Body of pancreas (tissue), 4 donors: Measurements from ENCODE around the gene DLEC1. TPM values are rescaled to one million over a fixed set of nuclear protein-coding genes. Genes with fewer than 3 reads are reported as not detected.

ENCODE experiments used
- ATAC-seq: fragments of 150-250 bp; one replicate; pipeline ENCODE4 v1.9.1; 2016
- DNase-seq, 4 donors: peaks; one replicate each; pipeline ENCODE4 v3.0.0-alpha.2; 2019
- H3K27ac ChIP-seq, 4 donors: fragments of 200-600 bp; sonication (generic); 1 replicate in 3 of 4; 2 replicates in 1 of 4; pipeline versions ENCODE4 v1.5.1 to v1.6.1; 2016 to 2019; ENCODE audit warnings: mild to moderate bottlenecking in 1 of 4, mixed read lengths in 1 of 4, moderate library complexity in 1 of 4
- H3K27me3 ChIP-seq, 2 donors: fragments of 200-600 bp; sonication (generic); one replicate each; pipeline ENCODE4 v1.6.0; 2016; ENCODE audit warnings: mild to moderate bottlenecking in 1 of 2
- H3K36me3 ChIP-seq, 2 donors: fragments of 200-600 bp; sonication (generic); replicated peaks in 1 of 2; 2 replicates each; pipeline ENCODE4 v1.5.1; 2016; ENCODE audit warnings: low read depth in 2 of 2; ENCODE audit not compliant: insufficient read depth in 1 of 2
- H3K4me1 ChIP-seq: fragments of 200-600 bp; sonication (generic); one replicate; pipeline ENCODE4 v1.6.0; 2016
- H3K4me3 ChIP-seq, 2 donors: fragments of 200-600 bp; sonication (generic); 1 replicate in 1 of 2; 2 replicates in 1 of 2; pipeline ENCODE4 v1.5.1; 2016 to 2019
- H3K9me3 ChIP-seq, 3 donors: fragments of 200-600 bp; sonication (generic); 1 replicate in 2 of 3; 2 replicates in 1 of 3; pipeline ENCODE4 v1.5.1; 2016
- POLR2A ChIP-seq, 3 donors: fragments of 450-650 bp; IDR thresholded peaks; one replicate each; pipeline ENCODE4 v1.6.1; 2016; ENCODE audit warnings: antibody characterized with exemption in 3 of 3, mild to moderate bottlenecking in 2 of 3
- WGBS, 2 donors: methylation state at CpG; one replicate each; pipeline ENCODE4 v1.1.5; 2017; 5-methylcytosine and 5-hydroxymethylcytosine counted together
- intact Hi-C: fragments of 100-400 bp; cut with DNase I; formaldehyde crosslinking; loops from one replicate; pipeline ENCODE4 v1.15.1; 2023
- total RNA-seq, 2 donors: library from RNA; depleted of rRNA; stranded (reverse); fragments of >200 nt; gene quantifications; one replicate each; pipeline ENCODE4 v1.1.0, GENCODE V29; 2016
- TF ChIP-seq, protein P1 (sequence below), 7 experiments: fragments of 450-650 bp in 4 of 7; fragments of 200-600 bp in 3 of 7; sonication (generic) in 3 of 7; IDR thresholded peaks; one replicate each; pipeline ENCODE4 v1.5.1; 2016 to 2019; ENCODE audit warnings: antibody characterized with exemption in 7 of 7

The DLEC1 gene
- total RNA-seq, 2 donors from 2014 or later = 0.78 to 1.3 TPM

DNA sequence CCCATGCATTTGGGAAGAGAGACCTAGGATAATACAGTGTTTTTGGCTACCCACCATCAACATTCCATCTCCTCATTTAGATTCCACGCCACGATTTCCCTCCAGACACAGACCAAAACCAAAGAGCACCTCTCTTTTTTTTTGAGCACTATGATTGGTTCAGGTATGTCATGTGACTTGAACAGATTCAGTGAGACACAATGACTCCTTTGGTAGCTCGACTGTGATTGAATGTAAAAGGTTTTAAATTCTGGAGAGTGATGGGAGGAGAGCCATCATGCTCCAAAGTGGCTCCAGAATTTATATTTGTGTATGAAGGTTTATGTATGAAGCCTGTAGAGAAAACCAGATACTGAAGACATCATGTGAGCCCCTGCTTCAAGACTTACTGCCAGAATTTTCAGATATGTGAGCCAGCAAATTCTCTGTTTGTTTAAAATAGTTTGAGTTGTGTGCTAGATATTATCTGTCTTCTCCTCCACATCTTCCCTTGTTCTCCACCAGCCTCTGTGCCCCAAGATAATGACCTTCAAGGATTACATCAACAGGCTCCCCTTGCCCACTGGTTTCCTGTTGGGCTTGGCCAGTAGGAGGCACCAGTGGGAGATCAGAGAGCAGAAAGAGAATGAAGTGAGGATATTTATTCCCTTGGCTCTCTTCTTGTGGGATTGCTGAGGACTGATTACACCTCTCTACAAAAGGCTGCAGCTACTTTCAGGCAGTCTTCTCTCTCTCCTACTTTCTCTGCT is 111.9 kb downstream of the DLEC1 start:
- intact Hi-C loops = no loop called here
- TF ChIP-seq POLR2A (IDR thresholded peaks at IDR 0.05) = no peak
- TF ChIP-seq, protein P1, sequence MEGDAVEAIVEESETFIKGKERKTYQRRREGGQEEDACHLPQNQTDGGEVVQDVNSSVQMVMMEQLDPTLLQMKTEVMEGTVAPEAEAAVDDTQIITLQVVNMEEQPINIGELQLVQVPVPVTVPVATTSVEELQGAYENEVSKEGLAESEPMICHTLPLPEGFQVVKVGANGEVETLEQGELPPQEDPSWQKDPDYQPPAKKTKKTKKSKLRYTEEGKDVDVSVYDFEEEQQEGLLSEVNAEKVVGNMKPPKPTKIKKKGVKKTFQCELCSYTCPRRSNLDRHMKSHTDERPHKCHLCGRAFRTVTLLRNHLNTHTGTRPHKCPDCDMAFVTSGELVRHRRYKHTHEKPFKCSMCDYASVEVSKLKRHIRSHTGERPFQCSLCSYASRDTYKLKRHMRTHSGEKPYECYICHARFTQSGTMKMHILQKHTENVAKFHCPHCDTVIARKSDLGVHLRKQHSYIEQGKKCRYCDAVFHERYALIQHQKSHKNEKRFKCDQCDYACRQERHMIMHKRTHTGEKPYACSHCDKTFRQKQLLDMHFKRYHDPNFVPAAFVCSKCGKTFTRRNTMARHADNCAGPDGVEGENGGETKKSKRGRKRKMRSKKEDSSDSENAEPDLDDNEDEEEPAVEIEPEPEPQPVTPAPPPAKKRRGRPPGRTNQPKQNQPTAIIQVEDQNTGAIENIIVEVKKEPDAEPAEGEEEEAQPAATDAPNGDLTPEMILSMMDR (IDR thresholded peaks at IDR 0.05) = no peak
- ATAC-seq (no peak), DNase-seq (no peak)
- H3K27me3 ChIP-seq = no peaks in the 10 kb centered on the region
- no peak overlapping the region for H3K4me3 ChIP-seq
- WGBS, 2 donors = 76 to 81% methylated on average over 3 of the region's 3 CpGs
- no peak overlapping the region for H3K27ac ChIP-seq
- H3K4me1 ChIP-seq = no peaks in the 10 kb centered on the region
- no peaks in the 10 kb centered on the region for H3K9me3 ChIP-seq
- H3K36me3 ChIP-seq = no peaks in the 10 kb centered on the region

DNA sequence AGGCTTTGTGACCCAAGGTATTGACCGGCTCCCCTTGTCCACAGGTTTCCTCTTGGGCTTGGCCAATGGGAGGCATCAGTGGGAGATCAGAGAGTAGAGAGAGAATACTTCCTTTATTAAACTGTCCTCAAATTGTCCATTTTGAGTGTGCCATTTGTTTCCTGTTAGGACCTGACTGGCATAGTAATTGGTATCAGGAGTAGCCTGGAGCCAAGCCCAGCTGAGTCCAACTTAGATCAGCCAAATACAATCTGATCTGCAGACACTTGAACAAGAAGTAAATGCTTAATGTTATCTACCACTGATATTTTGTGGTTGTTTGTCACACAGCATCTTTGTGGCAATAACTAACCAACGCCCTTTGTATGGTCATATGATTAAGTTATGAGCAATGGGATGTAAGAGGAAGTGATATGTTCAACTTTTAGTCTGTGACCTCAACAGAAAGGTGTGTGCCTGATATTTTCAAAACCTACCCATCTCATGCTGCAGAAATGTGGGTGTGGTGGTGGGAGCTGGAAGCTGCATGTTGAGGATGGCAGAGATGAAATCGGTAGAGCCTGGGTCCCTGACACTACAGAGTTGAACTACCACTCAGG is 112.8 kb downstream of the DLEC1 start:
- WGBS, 2 donors = 73 to 77% methylated on average over 3 of the region's 3 CpGs
- DNase-seq = no peak
- ATAC-seq = no peak
- no peaks in the 10 kb centered on the region for H3K4me1 ChIP-seq
- H3K27ac ChIP-seq = no peak overlapping the region
- no peaks in the 10 kb centered on the region for H3K9me3 ChIP-seq
- H3K36me3 ChIP-seq = no peaks in the 10 kb centered on the region
- no peak overlapping the region for H3K4me3 ChIP-seq
- TF ChIP-seq, protein P1 (IDR thresholded peaks at IDR 0.05) = no peak
- TF ChIP-seq POLR2A (IDR thresholded peaks at IDR 0.05) = no peak
- H3K27me3 ChIP-seq = no peaks in the 10 kb centered on the region
- intact Hi-C loops = no loop called here

DNA sequence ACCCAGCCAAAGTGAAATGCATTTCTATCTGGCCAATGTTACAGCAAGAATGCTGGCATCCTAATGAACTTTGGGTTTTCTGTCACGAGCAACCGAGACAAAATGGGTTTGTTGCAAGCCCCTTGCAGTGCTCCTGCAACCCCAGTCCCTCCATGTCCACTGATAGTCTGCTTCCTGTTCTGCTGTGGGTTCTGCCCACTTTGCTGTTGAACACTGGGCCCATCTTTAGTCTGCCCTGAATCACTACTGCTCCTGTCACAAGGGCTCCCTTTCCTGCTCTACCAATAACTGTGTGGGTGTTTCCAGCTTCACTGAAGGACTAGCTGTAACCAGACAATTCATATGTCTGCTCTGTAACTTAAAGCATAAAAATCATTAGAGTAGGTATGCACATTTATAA is 113.6 kb downstream of the DLEC1 start:
- WGBS, 2 donors = 74 to 93% methylated on average over 2 of the region's 2 CpGs
- H3K36me3 ChIP-seq = no peaks in the 10 kb centered on the region
- H3K4me1 ChIP-seq = no peaks in the 10 kb centered on the region
- ATAC-seq (no peak), DNase-seq (no peak)
- no peak overlapping the region for H3K4me3 ChIP-seq
- TF ChIP-seq, protein P1 (IDR thresholded peaks at IDR 0.05) = no peak
- TF ChIP-seq POLR2A (IDR thresholded peaks at IDR 0.05) = no peak
- no peak overlapping the region for H3K27ac ChIP-seq
- no peaks in the 10 kb centered on the region for H3K27me3 ChIP-seq
- H3K9me3 ChIP-seq = no peaks in the 10 kb centered on the region
- intact Hi-C loops = no loop called here

DNA sequence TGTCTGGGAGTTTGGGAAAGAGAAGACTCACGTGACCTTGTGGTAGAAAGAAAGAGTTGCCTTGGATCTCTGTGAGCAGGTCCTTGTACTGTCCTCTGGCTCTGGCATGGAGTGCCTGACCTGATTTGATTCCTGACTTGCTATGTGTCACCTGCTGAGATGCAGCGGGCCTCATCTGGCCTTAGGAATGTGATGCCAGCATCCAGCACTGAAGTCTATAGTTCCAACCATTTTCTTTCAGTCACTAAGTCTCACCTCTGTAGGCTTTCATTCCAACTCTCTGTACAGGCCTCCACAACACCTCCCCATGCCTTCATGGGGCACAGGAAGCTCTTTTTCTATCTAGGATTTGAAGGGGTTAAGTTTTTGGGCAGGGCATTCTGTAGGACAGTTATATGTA is 114.2 kb downstream of the DLEC1 start:
- WGBS, 2 donors = 94 to 97% methylated on average over 2 of the region's 2 CpGs
- no peak for ATAC-seq

More for the DNA sequence above, 114.2 kb downstream of the DLEC1 start:
- Histone ChIP-seq H3K4me1 (no peaks in the 10 kb centered on the region), H3K27ac (no peak overlapping the region), H3K4me3 (no peak overlapping the region), H3K36me3 (no peaks in the 10 kb centered on the region), H3K9me3 (no peaks in the 10 kb centered on the region), H3K27me3 (no peaks in the 10 kb centered on the region)
- no peak for DNase-seq
- TF ChIP-seq POLR2A (IDR thresholded peaks at IDR 0.05) = no peak
- TF ChIP-seq, protein P1 (IDR thresholded peaks at IDR 0.05) = no peak
- intact Hi-C loops = no loop called here
